Right lobe of liver (tissue), 6 donors: ENCODE results near the gene STRIT1. TPM values are rescaled to one million over a fixed set of nuclear protein-coding genes. Genes with fewer than 3 reads are reported as not detected.

ENCODE experiments used
- ATAC-seq, 4 donors: fragments of 200-7000 bp; cut with Tn5 transposase; one replicate each; pipeline ENCODE4 v1.9.1; 2020; ENCODE audit warnings: mild to moderate bottlenecking in 4 of 4, moderate library complexity in 4 of 4
- DNase-seq, 3 donors: peaks; one replicate each; pipeline ENCODE4 v3.0.0-alpha.2; 2020
- H3K27ac ChIP-seq, 3 donors: fragments of 200-600 bp; one replicate each; pipeline ENCODE4 v1.8.0; 2022
- H3K27me3 ChIP-seq, 2 donors: fragments of 200-600 bp; one replicate each; pipeline ENCODE4 v1.8.0; 2022
- H3K36me3 ChIP-seq, 4 donors: fragments of 200-600 bp; sonication (generic) in 1 of 4; one replicate each; pipeline versions ENCODE4 v1.5.1 to v1.8.0; 2017 to 2022; ENCODE audit warnings: control low read depth in 1 of 4
- H3K4me1 ChIP-seq, 4 donors: fragments of 200-600 bp; sonication (generic) in 1 of 4; one replicate each; pipeline versions ENCODE4 v1.5.1 to v1.8.0; 2017 to 2022; ENCODE audit warnings: control low read depth in 1 of 4
- H3K4me3 ChIP-seq, 3 donors: fragments of 200-600 bp; one replicate each; pipeline ENCODE4 v1.8.0; 2022
- H3K9me3 ChIP-seq, 4 donors: fragments of 200-600 bp; sonication (generic) in 1 of 4; one replicate each; pipeline versions ENCODE4 v1.5.1 to v1.8.0; 2017 to 2022; ENCODE audit warnings: control low read depth in 1 of 4
- CTCF ChIP-seq, 4 donors: fragments of 200-600 bp in 3 of 4; fragments of 450-650 bp in 1 of 4; IDR thresholded peaks; one replicate each; pipeline versions ENCODE4 v1.5.1 to v1.8.0; 2016 to 2022; ENCODE audit warnings: antibody characterized with exemption in 4 of 4, mild to moderate bottlenecking in 2 of 4
- POLR2A ChIP-seq: fragments of 450-650 bp; IDR thresholded peaks from one replicate; pipeline ENCODE4 v1.6.1; 2017; ENCODE audit warnings: antibody characterized with exemption, mild to moderate bottlenecking
- WGBS: methylation state at CpG from one replicate; pipeline ENCODE4 v1.1.6; 2018; ENCODE audit warnings: low coverage, low lambda C conversion rate; ENCODE audit not compliant: insufficient coverage; ENCODE audit errors: missing lambda C conversion rate; 5-methylcytosine and 5-hydroxymethylcytosine counted together
- intact Hi-C, 2 donors: fragments of 100-400 bp; cut with DNase I; formaldehyde crosslinking; loops; one replicate each; pipeline versions ENCODE4 v1.11.2 to v1.14.1; 2022
- total RNA-seq, 6 experiments: library from RNA; depleted of rRNA in 2 of 6; stranded (reverse); fragments of >200 nt in 2 of 6; fragmentation: NEBNext Ultra II Directional in 3 of 6; extraction: Animal tissue kit (Norgen Biotek cat#: 25700) in 3 of 6; gene quantifications; one replicate each; pipeline versions ENCODE4 v1.1.0 to v1.2.4, GENCODE V29; 2016 to 2023
- donor health status: DM: no; HTN: yes; CAD: no.
- donor health status: DM: no; HTN: no; CAD: no.
- donor health status: DM: no; HTN: no; CAD: no.
- donor health status: DM: no; HTN: yes; CAD: no.
- donor health status: DM: no; HTN: yes; CAD: no.

STRIT1 gene
- total RNA-seq, 6 experiments from 2014 or later: 0.31 to 1.2 TPM; not detected in 4

GRCh38 chr3:155326244-155326643, 32.8 kb upstream of the STRIT1 start:
- no peak for DNase-seq
- no peak for ATAC-seq
- TF ChIP-seq POLR2A: no peak
- TF ChIP-seq CTCF (IDR thresholded peaks at IDR 0.05): no peak
- H3K36me3 ChIP-seq: no peaks in the 10 kb centered on the region
- no peaks in the 10 kb centered on the region for H3K4me1 ChIP-seq
- intact Hi-C loops: loop anchor here in 1 of 2 donors (10.0 kb wide), 1 partner anchor 441 kb away; no protein-coding TSS in a partner anchor
- WGBS: 54% methylated on average over 5 of the region's 5 CpGs
- H3K27me3 ChIP-seq: no peaks in the 10 kb centered on the region
- H3K27ac ChIP-seq: no peak overlapping the region
- no peaks in the 10 kb centered on the region for H3K9me3 ChIP-seq
- H3K4me3 ChIP-seq: no peak overlapping the region

GRCh38 chr3:155325263-155325835, 31.9 kb upstream of the STRIT1 start:
- no peak for DNase-seq
- TF ChIP-seq POLR2A (no peak), CTCF (IDR thresholded peaks at IDR 0.05) (peak in 2 of 4 donors; percentile 9 to 12)
- ATAC-seq: peak in 3 of 4 donors; percentile 40 to 68 (median 66)
- WGBS: 36% methylated on average over 8 of the region's 10 CpGs
- Histone ChIP-seq H3K27ac (no peak overlapping the region), H3K9me3 (no peaks in the 10 kb centered on the region), H3K36me3 (no peaks in the 10 kb centered on the region), H3K4me3 (no peak overlapping the region), H3K27me3 (no peaks in the 10 kb centered on the region), H3K4me1 (no peaks in the 10 kb centered on the region)
- intact Hi-C loops: loop anchor here in 1 of 2 donors (10.0 kb wide), 1 partner anchor 441 kb away; no protein-coding TSS in a partner anchor

- TF ChIP-seq CTCF (IDR thresholded peaks at IDR 0.05): peak; percentile 60 to 79 (median 74)
- TF ChIP-seq POLR2A: no peak
- no peak overlapping the region for H3K4me3 ChIP-seq
- ATAC-seq (peak; percentile 87 to 93 (median 89)), DNase-seq (no peak)
- 8% methylated on average over 3 of the region's 3 CpGs for WGBS
- no peak overlapping the region for H3K27ac ChIP-seq
- H3K4me1 ChIP-seq: no peaks in the 10 kb centered on the region
- H3K27me3 ChIP-seq: no peaks in the 10 kb centered on the region
- intact Hi-C loops: loop anchor here in 1 of 2 donors (10.0 kb wide), 1 partner anchor 438 kb away; no protein-coding TSS in a partner anchor
- no peaks in the 10 kb centered on the region for H3K36me3 ChIP-seq
- no peaks in the 10 kb centered on the region for H3K9me3 ChIP-seq
Measured at GRCh38 chr3:155323063-155323666, 29.7 kb upstream of the STRIT1 start.

GRCh38 chr3:155321418-155321817, 27.9 kb upstream of the STRIT1 start:
- Histone ChIP-seq H3K27me3 (no peaks in the 10 kb centered on the region), H3K9me3 (no peaks in the 10 kb centered on the region), H3K27ac (no peak overlapping the region), H3K36me3 (no peaks in the 10 kb centered on the region), H3K4me1 (no peaks in the 10 kb centered on the region), H3K4me3 (no peak overlapping the region)
- TF ChIP-seq POLR2A (no peak), CTCF (IDR thresholded peaks at IDR 0.05) (no peak)
- no peak for DNase-seq
- no peak for ATAC-seq
- intact Hi-C loops: loop anchor here in 1 of 2 donors (10.0 kb wide), 1 partner anchor 437 kb away; no protein-coding TSS in a partner anchor
- WGBS: 72% methylated on average over 2 of the region's 2 CpGs
